ENCODE data around the gene TNPO1.

TNPO1 gene

GRCh38 chr5:72947498-72947897, 131.0 kb downstream of the TNPO1 start:
- no peak overlapping the region for H3K27ac ChIP-seq
- TF ChIP-seq ZFX (IDR thresholded peaks at IDR 0.05; ENCODE audit: borderline replicate concordance) (no peak), CTCF (IDR thresholded peaks at IDR 0.05) (no peak)

- no peak overlapping the region for H3K27ac ChIP-seq
- no peak for TF ChIP-seq ZFX (IDR thresholded peaks at IDR 0.05; ENCODE audit: borderline replicate concordance)
- no peak for TF ChIP-seq CTCF (IDR thresholded peaks at IDR 0.05)
These were observed 133.0 kb downstream of the TNPO1 start for GRCh38 chr5:72949481-72949880.

GRCh38 chr5:72951671-72952468, 135.4 kb downstream of the TNPO1 start:
- TF ChIP-seq ZFX (IDR thresholded peaks at IDR 0.05; ENCODE audit: borderline replicate concordance): no peak
- TF ChIP-seq CTCF (IDR thresholded peaks at IDR 0.05): no peak
- H3K27ac ChIP-seq: no peak overlapping the region

- TF ChIP-seq CTCF (IDR thresholded peaks at IDR 0.05) (no peak), ZFX (IDR thresholded peaks at IDR 0.05; ENCODE audit: borderline replicate concordance) (no peak)
- H3K27ac ChIP-seq: no peak overlapping the region
These were observed 137.9 kb downstream of the TNPO1 start for GRCh38 chr5:72954389-72954788.

- TF ChIP-seq CTCF (IDR thresholded peaks at IDR 0.05) (no peak), ZFX (IDR thresholded peaks at IDR 0.05; ENCODE audit: borderline replicate concordance) (no peak)
- peak overlapping the region; percentile 83 for H3K27ac ChIP-seq
These were observed 138.8 kb downstream of the TNPO1 start for GRCh38 chr5:72955143-72955767.

- TF ChIP-seq CTCF (IDR thresholded peaks at IDR 0.05): peak; percentile 95
- TF ChIP-seq ZFX (IDR thresholded peaks at IDR 0.05; ENCODE audit: borderline replicate concordance): no peak
- H3K27ac ChIP-seq: peak within 1 kb of the TSS; percentile 83
These were observed 139.4 kb downstream of the TNPO1 start, which contains the start of gene FCHO2 for GRCh38 chr5:72955768-72956323. Gene FCHO2, plus strand, starts transcription at chr5:72956041. Its CDS starts 56 bp downstream, at chr5:72956097.

Measured in 22Rv1 (cell line).